ENCODE data around the gene HTR7.

Gene HTR7

DNA sequence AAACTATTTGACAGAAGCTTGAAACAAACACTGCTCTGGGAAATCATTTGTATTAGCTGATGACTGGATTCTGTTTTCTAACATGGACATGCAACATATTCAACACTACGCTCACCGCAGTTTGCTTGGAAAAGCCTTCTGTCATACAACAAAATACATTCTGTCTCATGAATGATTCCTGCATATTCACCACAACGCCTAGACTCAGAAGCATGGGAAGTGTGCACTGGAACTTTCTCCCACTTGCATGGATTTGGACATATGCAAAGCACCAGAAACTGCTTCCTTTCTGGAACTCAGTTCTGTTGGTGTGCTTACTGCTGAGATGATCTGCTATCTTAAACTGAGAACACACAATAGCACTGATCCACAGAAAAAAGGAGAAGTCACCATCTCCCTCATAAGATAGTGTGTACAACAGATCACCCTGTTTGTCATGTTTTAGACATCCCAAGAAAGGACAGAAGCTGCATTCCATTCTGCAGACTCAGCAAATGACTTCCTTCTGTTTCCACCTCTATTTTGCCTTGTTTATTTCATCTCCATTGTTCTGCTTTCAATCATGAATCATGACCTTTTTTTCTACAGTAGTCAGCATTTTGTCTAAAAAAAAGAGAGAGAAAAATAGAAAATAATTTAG lies 115.8 kb downstream of the HTR7 start:
- DNase-seq (ENCODE audit: low read depth, low spot score), result no peak

GRCh38 chr10:90740265-90740664 lies 117.6 kb downstream of the HTR7 start:
- no peak for DNase-seq (ENCODE audit: low read depth, low spot score)

- DNase-seq (ENCODE audit: low read depth, low spot score), result no peak
Measured at GRCh38 chr10:90738885-90739284, 119.0 kb downstream of the HTR7 start.

- peak; percentile 17 for DNase-seq (ENCODE audit: low read depth, low spot score)
Measured at GRCh38 chr10:90734415-90734814, 123.4 kb downstream of the HTR7 start.

GRCh38 chr10:90732581-90732980 lies 125.3 kb downstream of the HTR7 start:
- no peak for DNase-seq (ENCODE audit: low read depth, low spot score)

DNA sequence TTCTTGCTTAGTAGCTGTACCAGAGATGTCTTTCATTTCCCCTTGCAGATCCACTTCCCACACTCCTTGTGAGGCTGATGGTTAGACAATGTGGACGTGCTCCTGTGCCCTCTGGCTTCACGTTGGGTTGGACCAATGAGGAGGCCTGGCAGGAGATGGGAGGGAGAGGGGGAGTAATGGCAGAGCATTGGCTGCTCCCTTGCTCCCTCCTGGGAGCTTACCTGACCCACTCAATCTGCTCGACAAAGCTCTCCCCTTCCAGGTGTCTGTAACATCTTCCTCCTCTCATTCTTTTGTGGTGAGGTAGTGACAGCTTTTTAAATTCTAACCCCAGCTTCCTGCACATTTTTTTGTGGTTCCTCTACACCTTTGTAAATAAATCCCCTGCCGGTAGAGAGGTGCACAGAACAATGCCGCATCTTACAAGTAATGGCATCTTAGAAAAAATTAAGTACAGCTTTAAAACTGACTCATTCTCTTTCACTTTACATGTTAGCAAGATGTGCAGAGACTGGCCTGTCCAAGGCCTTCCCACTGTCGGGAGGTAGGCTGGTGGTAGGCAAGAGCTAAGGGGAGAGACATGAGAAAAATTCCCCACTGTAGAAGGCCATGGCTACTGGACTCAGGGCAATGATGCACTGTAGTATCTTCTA lies 134.3 kb downstream of the HTR7 start:
- DNase-seq (ENCODE audit: low read depth, low spot score), result no peak

GRCh38 chr10:90722832-90723231 lies 135.0 kb downstream of the HTR7 start:
- DNase-seq (ENCODE audit: low read depth, low spot score), result no peak

DNA sequence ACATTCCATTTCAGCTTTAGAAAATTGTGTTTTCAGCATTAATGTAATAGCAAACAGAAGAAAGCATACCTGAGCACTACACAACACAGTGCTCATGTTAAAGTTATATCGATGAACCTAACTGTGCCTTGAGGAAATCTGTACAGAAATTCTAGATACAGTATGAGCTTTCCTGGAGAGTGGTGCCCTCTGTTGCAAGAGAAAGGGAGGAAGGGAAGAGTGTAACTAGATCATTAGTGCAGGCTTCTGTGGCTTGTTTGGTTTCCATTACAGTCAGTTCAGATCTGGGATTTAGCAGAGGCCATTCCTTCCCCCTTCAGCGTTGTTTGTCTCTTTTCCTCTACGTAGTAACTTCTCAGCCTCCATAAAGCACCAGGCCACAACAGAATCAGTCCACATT lies 139.7 kb downstream of the HTR7 start:
- no peak for DNase-seq (ENCODE audit: low read depth, low spot score)

GRCh38 chr10:90712529-90712928 lies 145.3 kb downstream of the HTR7 start:
- DNase-seq (ENCODE audit: low read depth, low spot score), result no peak

GRCh38 chr10:90709727-90710126 lies 148.1 kb downstream of the HTR7 start:
- no peak for DNase-seq (ENCODE audit: low read depth, low spot score)

GRCh38 chr10:90707657-90708056 lies 150.2 kb downstream of the HTR7 start:
- DNase-seq (ENCODE audit: low read depth, low spot score), result no peak

DNA sequence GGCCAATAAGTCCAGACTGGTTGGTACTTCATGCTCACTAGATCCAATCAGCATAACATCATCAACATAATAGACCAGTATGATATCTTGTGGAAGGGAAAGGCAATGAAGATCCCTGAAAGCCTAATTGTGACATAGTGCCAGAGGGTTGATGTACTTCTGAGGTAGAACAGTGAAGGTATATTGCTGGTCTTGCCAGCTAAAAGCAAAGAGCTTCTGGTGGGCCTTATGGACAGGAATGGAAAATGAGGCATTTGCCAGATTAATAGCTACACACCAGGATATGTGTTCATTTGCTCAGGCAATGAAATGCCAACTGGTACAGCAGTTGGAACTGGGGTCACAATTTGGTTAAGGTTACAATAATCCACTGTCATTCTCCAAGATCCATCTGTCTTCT lies 156.4 kb downstream of the HTR7 start:
- DNase-seq (ENCODE audit: low read depth, low spot score), result no peak

- DNase-seq (ENCODE audit: low read depth, low spot score), result no peak
Measured at GRCh38 chr10:90695915-90696676, 161.7 kb downstream of the HTR7 start.
